Smooth muscle cell (in vitro differentiated cells): ENCODE results near the gene TSSK3. TPM values are rescaled to one million over a fixed set of nuclear protein-coding genes. Genes with fewer than 3 reads are reported as not detected.

Source experiments
- DNase-seq: peaks from one replicate; lab custom pipeline; 2025; ENCODE audit not compliant: unreplicated experiment; lab: John Stamatoyannopoulos, UW
- H2AFZ ChIP-seq: fragments of 200-600 bp; sonication (generic); 2 replicates; pipeline ENCODE4 v1.6.0; 2016; ENCODE audit warnings: antibody characterized with exemption, low read depth, mild to moderate bottlenecking
- H3F3A ChIP-seq: fragments of 200-600 bp; sonication (generic); 2 replicates; pipeline ENCODE4 v1.6.0; 2017; ENCODE audit warnings: antibody characterized with exemption, low read depth
- H3K27ac ChIP-seq: fragments of 200-600 bp; sonication (generic); 2 replicates; pipeline ENCODE4 v1.5.1; 2016; ENCODE audit warnings: low read depth, mild to moderate bottlenecking
- H3K27me3 ChIP-seq: fragments of 200-600 bp; sonication (generic); 2 replicates; pipeline ENCODE4 v1.6.1; 2016; ENCODE audit warnings: low read depth, mild to moderate bottlenecking
- H3K36me3 ChIP-seq: fragments of 200-600 bp; sonication (generic); 2 replicates; pipeline ENCODE4 v1.5.1; 2016; ENCODE audit warnings: low read depth
- H3K4me1 ChIP-seq: fragments of 200-600 bp; sonication (generic); 2 replicates; pipeline ENCODE4 v1.5.1; 2016; ENCODE audit warnings: low read depth
- H3K4me2 ChIP-seq: fragments of 200-600 bp; sonication (generic); 2 replicates; pipeline ENCODE4 v1.6.0; 2016; ENCODE audit warnings: mild to moderate bottlenecking
- H3K4me3 ChIP-seq: fragments of 200-600 bp; sonication (generic); 2 replicates; pipeline ENCODE4 v1.5.1; 2016; ENCODE audit warnings: mild to moderate bottlenecking
- H3K79me2 ChIP-seq: fragments of 200-600 bp; sonication (generic); 2 replicates; pipeline ENCODE4 v1.6.0; 2016; ENCODE audit warnings: low read depth, mild to moderate bottlenecking
- H3K9ac ChIP-seq: fragments of 200-600 bp; sonication (generic); 2 replicates; pipeline ENCODE4 v1.6.0; 2016; ENCODE audit warnings: low read depth
- H3K9me3 ChIP-seq: fragments of 200-600 bp; sonication (generic); replicated peaks from 2 replicates; pipeline ENCODE4 v1.5.1; 2016; ENCODE audit warnings: low read depth
- H4K20me1 ChIP-seq: fragments of 200-600 bp; sonication (generic); 2 replicates; pipeline ENCODE4 v1.6.0; 2016; ENCODE audit warnings: low read depth
- CTCF ChIP-seq: fragments of 200-600 bp; sonication (generic); IDR thresholded peaks from 2 replicates; pipeline ENCODE4 v1.5.1; 2017; ENCODE audit warnings: borderline replicate concordance, mild to moderate bottlenecking, antibody characterized with exemption; ENCODE audit not compliant: insufficient read depth, poor library complexity, severe bottlenecking
- whole genome bisulfite sequencing: methylation state at CpG from one replicate; pipeline ENCODE4 v1.1.7; 2016; ENCODE audit warnings: low lambda C conversion rate; 5-methylcytosine and 5-hydroxymethylcytosine counted together
- polyA plus RNA-seq: library from polyadenylated mRNA; unstranded; fragments of >200 nt; fragmentation: Nextera tagmentation; extraction: Ambion mirVana; gene quantifications from 2 replicates; pipeline ENCODE4 v1.2.1, GENCODE V29; 2016
- total RNA-seq: library from RNA; depleted of rRNA; stranded (reverse); fragments of >200 nt; gene quantifications from 2 replicates; pipeline ENCODE4 v1.2.3, GENCODE V29; 2014

Gene TSSK3
- total and polyA plus RNA-seq, 2 experiments from 2014 or later, result 0.31 TPM; not detected in 1

- peak overlapping the region; percentile 20 for H3K27ac ChIP-seq
- no peak overlapping the region for H3K9ac ChIP-seq
- H3K4me2 ChIP-seq, result no peak overlapping the region
- no peak for DNase-seq
- peaks cover 43% of the 10 kb centered on the region for H3K4me1 ChIP-seq
- no peaks in the 10 kb centered on the region for H3K9me3 ChIP-seq
- no peak overlapping the region for H3K4me3 ChIP-seq
- H3K36me3 ChIP-seq, result no peaks in the 10 kb centered on the region
- no peaks in the 10 kb centered on the region for H3K27me3 ChIP-seq
- H3F3A ChIP-seq, result peaks cover 15% of the 10 kb centered on the region
- no peak for TF ChIP-seq CTCF
- H2AFZ ChIP-seq, result no peak overlapping the region
- H4K20me1 ChIP-seq, result peaks cover 24% of the 10 kb centered on the region
- WGBS, result 70% methylated on average over 16 of the region's 16 CpGs
- H3K79me2 ChIP-seq, result peaks cover 24% of the 10 kb centered on the region
Observed at GRCh38 chr1:32337855-32338636, 24.3 kb upstream of the TSSK3 start.

- Histone ChIP-seq H3K27ac (peak overlapping the region; percentile 20), H3K9ac (no peak overlapping the region), H3K4me3 (no peak overlapping the region), H3K4me2 (no peak overlapping the region), H3K27me3 (no peaks in the 10 kb centered on the region), H3K9me3 (no peaks in the 10 kb centered on the region), H4K20me1 (peaks cover 17% of the 10 kb centered on the region), H3K36me3 (no peaks in the 10 kb centered on the region), H3K4me1 (peaks cover 36% of the 10 kb centered on the region), H2AFZ (no peak overlapping the region), H3K79me2 (peaks cover 20% of the 10 kb centered on the region), H3F3A (peaks cover 9% of the 10 kb centered on the region)
- 65% methylated on average over 14 of the region's 14 CpGs for WGBS
- no peak for DNase-seq
- TF ChIP-seq CTCF, result no peak
Observed at GRCh38 chr1:32338637-32339145, 23.6 kb upstream of the TSSK3 start.

GRCh38 chr1:32339363-32339978 lies 22.9 kb upstream of the TSSK3 start:
- H3K27me3 ChIP-seq, result no peaks in the 10 kb centered on the region
- H3F3A ChIP-seq, result peaks cover 4% of the 10 kb centered on the region
- peaks cover 13% of the 10 kb centered on the region for H3K79me2 ChIP-seq
- H2AFZ ChIP-seq, result no peak overlapping the region
- H4K20me1 ChIP-seq, result peaks cover 10% of the 10 kb centered on the region
- peak overlapping the region; percentile 20 for H3K27ac ChIP-seq
- no peaks in the 10 kb centered on the region for H3K9me3 ChIP-seq
- H3K4me1 ChIP-seq, result peaks cover 28% of the 10 kb centered on the region
- no peak for TF ChIP-seq CTCF
- H3K4me2 ChIP-seq, result no peak overlapping the region
- H3K36me3 ChIP-seq, result no peaks in the 10 kb centered on the region
- H3K4me3 ChIP-seq, result no peak overlapping the region
- 48% methylated on average over 5 of the region's 5 CpGs for WGBS
- H3K9ac ChIP-seq, result no peak overlapping the region
- DNase-seq, result no peak
